WTC11 (cell line): ENCODE measurements around the gene POU2F1.

Source experiments
- CTCF ChIP-seq: fragments of 200-600 bp; IDR thresholded peaks from 2 replicates; pipeline ENCODE4 v1.8.0; 2022; ENCODE audit warnings: antibody characterized with exemption
- FOXK1 ChIP-seq: sonication (generic); formaldehyde crosslinking; IDR thresholded peaks from 2 replicates; pipeline ENCODE4 v1.8.0; 2022; ENCODE audit warnings: mild to moderate bottlenecking, moderate library complexity, missing genetic modification reagents
- NFYB ChIP-seq: sonication (generic); formaldehyde crosslinking; conservative IDR thresholded peaks from 2 replicates; pipeline ENCODE4 v1.8.0; 2022; ENCODE audit warnings: low read depth, missing genetic modification reagents
- NR2C2 ChIP-seq: sonication (generic); formaldehyde crosslinking; IDR thresholded peaks from 2 replicates; pipeline ENCODE4 v1.8.0; 2022; ENCODE audit warnings: mild to moderate bottlenecking, missing genetic modification reagents
- PREB ChIP-seq: sonication (generic); formaldehyde crosslinking; IDR thresholded peaks from 2 replicates; pipeline ENCODE4 v1.8.1; 2022; ENCODE audit warnings: mild to moderate bottlenecking, missing genetic modification reagents, moderate library complexity, borderline replicate concordance
- SMAD4 ChIP-seq: sonication (generic); formaldehyde crosslinking; IDR thresholded peaks from 2 replicates; pipeline ENCODE4 v1.8.0; 2022; ENCODE audit warnings: mild to moderate bottlenecking, missing genetic modification reagents
- SOX15 ChIP-seq: fragments of 250-450 bp; sonication (Bioruptor Pico); IDR thresholded peaks from 2 replicates; pipeline ENCODE4 v1.9.0; 2021; ENCODE audit warnings: mild to moderate bottlenecking
- TEAD1 ChIP-seq: sonication (generic); formaldehyde crosslinking; IDR thresholded peaks from 2 replicates; pipeline ENCODE4 v1.8.0; 2022; ENCODE audit warnings: mild to moderate bottlenecking, missing genetic modification reagents
- USF2 ChIP-seq: sonication (generic); formaldehyde crosslinking; IDR thresholded peaks from 2 replicates; pipeline ENCODE4 v1.8.1; 2023; ENCODE audit warnings: mild to moderate bottlenecking, missing genetic modification reagents, moderate library complexity
- ZNF512 ChIP-seq: sonication (generic); formaldehyde crosslinking; IDR thresholded peaks from 2 replicates; pipeline ENCODE4 v1.8.1; 2022; ENCODE audit warnings: missing genetic modification reagents, borderline replicate concordance

- no peak for TF ChIP-seq TEAD1 (CRISPR knock-in tag)
- no peak for TF ChIP-seq CTCF
- TF ChIP-seq ZNF512 (CRISPR knock-in tag) = no peak
- TF ChIP-seq NR2C2 (CRISPR knock-in tag) = no peak
- TF ChIP-seq PREB = no peak
- TF ChIP-seq USF2 (CRISPR knock-in tag) = no peak
- no peak for TF ChIP-seq SMAD4 (CRISPR knock-in tag)
- no peak for TF ChIP-seq NFYB (CRISPR knock-in tag)
- no peak for TF ChIP-seq FOXK1
- no peak for TF ChIP-seq SOX15 (CRISPR knock-in tag)
These were observed 110.1 kb downstream of the POU2F1 start for GRCh38 chr1:167330601-167331293.
